ENCODE data around the gene SH3BP4. TPM values are rescaled to one million over a fixed set of nuclear protein-coding genes. Genes with fewer than 3 reads are reported as not detected.

The SH3BP4 gene
- total RNA-seq, 1 donor from 2014 or later, result 1.1 TPM

DNA sequence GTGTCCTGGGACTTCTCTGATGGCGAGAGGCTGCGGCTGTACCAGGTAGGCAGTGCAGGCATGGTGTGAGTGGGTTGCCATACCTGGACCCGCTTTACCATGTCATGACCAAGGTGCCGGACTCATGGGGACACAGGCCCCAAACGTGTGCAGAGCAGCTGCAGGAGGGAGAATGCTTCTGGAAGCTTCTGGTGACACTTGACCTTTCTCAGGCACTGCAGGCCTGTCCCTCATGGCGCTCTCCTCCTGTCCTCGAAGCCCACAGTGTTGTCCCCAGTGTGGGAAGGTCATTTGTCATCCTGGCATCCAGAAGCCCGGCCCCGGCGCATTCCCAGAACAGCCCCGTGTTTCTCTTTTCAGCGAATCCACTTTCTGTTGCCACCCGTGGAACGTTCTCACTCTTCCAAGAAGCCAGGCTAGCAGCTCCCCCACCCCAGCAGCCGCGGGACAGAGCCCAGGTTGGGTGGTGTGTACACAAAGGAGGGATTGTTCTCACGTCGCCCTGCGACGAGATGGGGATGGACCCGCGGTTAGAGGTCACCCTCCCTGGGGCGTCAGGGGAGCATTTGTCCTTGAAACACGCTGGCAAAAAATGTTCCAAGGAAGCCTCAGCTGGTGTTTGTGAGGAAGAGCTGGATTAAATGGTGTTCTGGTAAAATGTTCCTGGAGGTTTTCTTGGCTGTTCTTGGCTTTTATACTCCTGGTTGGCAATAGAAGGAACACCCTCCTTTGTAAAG is 43.7 kb downstream of the SH3BP4 start:
- Mint-ChIP-seq H3K4me1 (peaks cover 16% of the 10 kb centered on the region), H3K4me3 (no peak overlapping the region), H3K9me3 (no peaks in the 10 kb centered on the region), H3K27ac (no peak overlapping the region), H3K36me3 (ENCODE audit: low read depth) (no peaks in the 10 kb centered on the region), H3K27me3 (no peaks in the 10 kb centered on the region)
- POLR2A ChIA-PET, result no interaction called here
- intact Hi-C loops (cut with micrococcal nuclease), result no loop called here
- no peak for ATAC-seq (ENCODE audit: low read depth)
- CTCF ChIA-PET, result no interaction called here
- no peak for DNase-seq
- TF ChIP-seq, protein P1, sequence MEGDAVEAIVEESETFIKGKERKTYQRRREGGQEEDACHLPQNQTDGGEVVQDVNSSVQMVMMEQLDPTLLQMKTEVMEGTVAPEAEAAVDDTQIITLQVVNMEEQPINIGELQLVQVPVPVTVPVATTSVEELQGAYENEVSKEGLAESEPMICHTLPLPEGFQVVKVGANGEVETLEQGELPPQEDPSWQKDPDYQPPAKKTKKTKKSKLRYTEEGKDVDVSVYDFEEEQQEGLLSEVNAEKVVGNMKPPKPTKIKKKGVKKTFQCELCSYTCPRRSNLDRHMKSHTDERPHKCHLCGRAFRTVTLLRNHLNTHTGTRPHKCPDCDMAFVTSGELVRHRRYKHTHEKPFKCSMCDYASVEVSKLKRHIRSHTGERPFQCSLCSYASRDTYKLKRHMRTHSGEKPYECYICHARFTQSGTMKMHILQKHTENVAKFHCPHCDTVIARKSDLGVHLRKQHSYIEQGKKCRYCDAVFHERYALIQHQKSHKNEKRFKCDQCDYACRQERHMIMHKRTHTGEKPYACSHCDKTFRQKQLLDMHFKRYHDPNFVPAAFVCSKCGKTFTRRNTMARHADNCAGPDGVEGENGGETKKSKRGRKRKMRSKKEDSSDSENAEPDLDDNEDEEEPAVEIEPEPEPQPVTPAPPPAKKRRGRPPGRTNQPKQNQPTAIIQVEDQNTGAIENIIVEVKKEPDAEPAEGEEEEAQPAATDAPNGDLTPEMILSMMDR (IDR thresholded peaks at IDR 0.05), result no peak

DNA sequence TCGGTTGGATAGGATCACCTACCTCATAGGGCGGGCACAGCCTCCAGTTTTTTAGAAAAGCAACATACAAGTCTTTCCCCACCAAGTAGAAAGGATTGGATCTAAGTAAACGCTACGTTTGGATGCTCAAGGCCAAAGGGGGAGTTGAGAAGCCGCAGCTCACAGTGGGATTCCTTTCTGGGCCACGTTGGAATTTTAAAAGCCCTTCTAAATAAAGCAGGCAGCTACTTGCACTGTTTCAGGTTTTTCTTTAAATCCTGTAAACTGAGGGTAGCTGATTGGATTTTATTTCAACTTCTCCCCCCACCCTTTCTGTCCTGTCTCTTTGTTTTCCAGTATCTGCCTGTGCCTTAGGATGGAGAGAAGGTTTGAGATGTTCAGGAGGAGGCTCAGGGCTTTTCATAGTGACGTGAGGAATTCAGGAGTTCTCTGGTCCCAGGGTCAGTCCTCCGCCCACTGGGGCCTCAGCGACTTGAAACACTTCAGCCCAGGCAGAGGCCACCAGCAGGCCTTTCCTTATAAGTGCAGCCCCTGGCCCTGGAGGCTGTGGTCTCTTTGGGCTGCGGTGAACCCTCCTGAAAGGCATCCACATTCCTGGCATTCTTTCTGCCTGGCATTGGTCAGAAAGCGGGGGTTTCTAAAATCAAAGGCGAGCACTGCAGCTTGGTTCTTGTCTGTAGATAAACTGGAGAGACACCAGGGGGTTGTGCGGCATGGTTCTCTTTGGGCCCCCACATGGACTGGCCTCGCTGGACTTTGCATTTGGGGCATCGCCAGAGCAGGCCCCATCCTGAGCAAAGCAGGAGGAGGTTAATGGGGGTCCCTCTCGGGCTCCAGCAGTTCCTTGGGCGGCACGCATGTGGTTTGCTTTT is 44.5 kb downstream of the SH3BP4 start:
- Mint-ChIP-seq H3K27ac (no peak overlapping the region), H3K36me3 (ENCODE audit: low read depth) (no peaks in the 10 kb centered on the region), H3K4me1 (peaks cover 16% of the 10 kb centered on the region), H3K27me3 (no peaks in the 10 kb centered on the region), H3K9me3 (no peaks in the 10 kb centered on the region), H3K4me3 (no peak overlapping the region)
- intact Hi-C loops (cut with micrococcal nuclease), result no loop called here
- DNase-seq (no peak), ATAC-seq (ENCODE audit: low read depth) (no peak)
- TF ChIP-seq, protein P1 (IDR thresholded peaks at IDR 0.05), result no peak
- POLR2A ChIA-PET, result no interaction called here
- CTCF ChIA-PET, result no interaction called here

DNA sequence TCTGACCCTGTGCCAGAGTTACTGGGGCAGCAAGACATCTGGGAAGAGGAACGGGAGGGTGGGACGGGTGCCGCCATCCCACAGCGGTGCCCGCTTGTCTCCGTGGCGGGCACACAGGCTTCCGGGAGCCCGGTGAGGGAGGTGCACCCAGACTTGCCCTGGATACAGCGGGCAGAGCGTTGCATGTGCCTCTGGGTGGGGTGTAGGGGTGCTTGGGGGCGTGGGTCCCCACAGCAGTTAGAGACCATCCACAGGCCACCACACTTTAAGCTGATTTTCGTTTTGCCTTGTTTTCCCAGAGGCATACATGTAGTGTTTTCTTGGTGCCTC is 45.1 kb downstream of the SH3BP4 start:
- Mint-ChIP-seq H3K27ac (no peak overlapping the region), H3K4me1 (peaks cover 16% of the 10 kb centered on the region), H3K9me3 (no peaks in the 10 kb centered on the region), H3K27me3 (no peaks in the 10 kb centered on the region), H3K4me3 (no peak overlapping the region), H3K36me3 (ENCODE audit: low read depth) (no peaks in the 10 kb centered on the region)
- POLR2A ChIA-PET, result no interaction called here
- intact Hi-C loops (cut with micrococcal nuclease), result no loop called here
- DNase-seq, result no peak
- no peak for ATAC-seq (ENCODE audit: low read depth)
- TF ChIP-seq, protein P1 (IDR thresholded peaks at IDR 0.05), result no peak
- CTCF ChIA-PET, result no interaction called here

DNA sequence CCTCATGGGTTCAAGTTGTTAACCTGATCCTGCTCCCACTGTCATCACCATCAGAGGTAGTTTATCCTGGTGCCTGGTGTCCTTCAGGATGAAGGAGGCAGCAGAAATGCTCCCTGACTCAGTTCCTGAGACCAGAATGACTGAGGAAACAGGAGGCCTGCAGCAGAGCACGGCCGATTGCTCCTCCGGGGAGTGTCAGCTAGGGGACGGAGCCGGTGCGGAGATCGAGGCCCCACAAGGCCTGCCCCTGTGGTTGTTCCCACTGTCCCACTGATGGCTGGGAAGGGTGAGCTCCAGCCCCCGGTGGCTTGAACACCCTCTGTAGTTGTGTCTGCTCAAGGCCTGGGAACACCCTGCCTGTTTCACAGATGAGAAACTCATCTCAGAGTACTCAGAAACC is 45.6 kb downstream of the SH3BP4 start:
- DNase-seq (no peak), ATAC-seq (ENCODE audit: low read depth) (no peak)
- no peaks in the 10 kb centered on the region for H3K36me3 Mint-ChIP-seq (ENCODE audit: low read depth)
- peaks cover 16% of the 10 kb centered on the region for H3K4me1 Mint-ChIP-seq
- ChIA-PET CTCF (no interaction called here), POLR2A (no interaction called here)
- H3K9me3 Mint-ChIP-seq, result no peaks in the 10 kb centered on the region
- no peak overlapping the region for H3K4me3 Mint-ChIP-seq
- no peaks in the 10 kb centered on the region for H3K27me3 Mint-ChIP-seq
- no peak overlapping the region for H3K27ac Mint-ChIP-seq
- intact Hi-C loops (cut with micrococcal nuclease), result no loop called here
- TF ChIP-seq, protein P1 (IDR thresholded peaks at IDR 0.05), result no peak

DNA sequence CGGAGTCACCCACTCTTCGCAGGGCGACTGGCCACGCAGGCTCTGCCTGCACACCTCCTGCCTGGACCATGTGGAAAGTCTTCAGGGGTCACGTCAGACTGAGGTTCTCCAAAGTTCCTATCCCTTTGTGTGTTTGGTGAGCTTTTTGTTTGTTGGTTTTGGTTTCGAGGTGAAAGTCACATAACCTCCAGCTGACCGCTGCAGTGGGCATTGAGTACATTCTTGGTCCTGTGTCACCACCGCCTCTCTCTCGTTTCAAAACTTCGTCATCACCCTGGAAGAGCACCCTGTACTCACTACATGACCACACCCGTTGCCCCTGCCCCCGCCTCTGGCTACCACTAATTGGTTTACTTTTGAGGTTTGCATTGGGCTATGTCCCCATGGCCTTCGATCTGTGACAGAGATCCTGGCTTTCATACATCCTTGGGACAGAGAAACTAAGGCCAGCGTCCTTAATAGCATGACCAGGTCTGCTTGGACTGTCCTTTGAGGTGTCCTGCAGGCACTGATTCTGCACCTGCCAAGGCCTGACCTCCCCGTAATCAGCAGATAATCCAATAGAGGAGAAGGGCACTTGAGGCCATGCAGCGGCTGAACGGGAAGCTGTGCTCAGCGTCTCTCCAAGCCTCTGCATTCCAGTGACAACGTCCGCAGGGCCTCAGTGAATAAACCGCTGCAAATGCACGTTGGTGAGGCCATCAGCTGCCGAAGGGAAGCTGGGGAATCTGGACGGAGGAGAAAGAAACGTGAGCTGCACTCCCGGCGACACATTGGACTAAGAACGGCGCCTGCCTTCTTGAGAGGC is 46.8 kb downstream of the SH3BP4 start:
- H3K27me3 Mint-ChIP-seq, result no peaks in the 10 kb centered on the region
- TF ChIP-seq, protein P1 (IDR thresholded peaks at IDR 0.05), result no peak
- H3K4me3 Mint-ChIP-seq, result no peak overlapping the region
- no peaks in the 10 kb centered on the region for H3K36me3 Mint-ChIP-seq (ENCODE audit: low read depth)
- DNase-seq (no peak), ATAC-seq (ENCODE audit: low read depth) (no peak)
- ChIA-PET POLR2A (no interaction called here), CTCF (no interaction called here)
- no peaks in the 10 kb centered on the region for H3K9me3 Mint-ChIP-seq
- peaks cover 11% of the 10 kb centered on the region for H3K4me1 Mint-ChIP-seq
- intact Hi-C loops (cut with micrococcal nuclease), result no loop called here
- H3K27ac Mint-ChIP-seq, result no peak overlapping the region

Data from activated B cell treated with CpG ODN at 0.5 μM for 24 hours (primary cell).